Pancreas (tissue), 10 donors: ENCODE measurements around the gene WAC. TPM values are rescaled to one million over a fixed set of nuclear protein-coding genes. Genes with fewer than 3 reads are reported as not detected.

ENCODE experiments used
- ATAC-seq, 4 donors: fragments of 200-7000 bp; cut with Tn5 transposase; one replicate each; pipeline versions ENCODE4 v1.8.0 to v1.9.1; 2020; ENCODE audit warnings: mild to moderate bottlenecking in 4 of 4, moderate library complexity in 4 of 4
- DNase-seq, 6 donors: peaks; one replicate each; pipeline ENCODE4 v3.0.0-alpha.2; 2020
- FAIRE-seq: peaks from 2 replicates; lab custom pipeline; 2012; peaks lifted over from hg19 to GRCh38; lab: Jason Lieb, UNC
- H3K27ac ChIP-seq, 4 donors: fragments of 200-600 bp; sonication (generic); 1 replicate in 3 of 4; 2 replicates in 1 of 4; pipeline versions ENCODE4 v1.5.0 to v1.8.0; 2020
- H3K27me3 ChIP-seq, 4 donors: fragments of 200-600 bp; one replicate each; pipeline ENCODE4 v1.8.0; 2021
- H3K36me3 ChIP-seq, 3 donors: fragments of 200-600 bp; sonication (generic) in 1 of 3; one replicate each; pipeline versions ENCODE4 v1.5.0 to v1.8.0; 2020 to 2021
- H3K4me1 ChIP-seq, 3 donors: fragments of 200-600 bp; one replicate each; pipeline ENCODE4 v1.8.0; 2021
- H3K4me3 ChIP-seq, 4 donors: fragments of 200-600 bp; sonication (generic) in 2 of 4; one replicate each; pipeline versions ENCODE4 v1.5.0 to v1.8.0; 2020 to 2021
- H3K9me3 ChIP-seq, 4 donors: fragments of 200-600 bp; one replicate each; pipeline ENCODE4 v1.8.0; 2021
- CTCF ChIP-seq, 4 donors: fragments of 200-600 bp; sonication (generic) in 3 of 4; IDR thresholded peaks; one replicate each; pipeline versions ENCODE4 v1.5.0 to v1.8.0; 2021; ENCODE audit warnings: antibody characterized with exemption in 4 of 4
- WGBS, 2 donors: extraction: QIAGEN DNeasy Blood & Tissue Kit; methylation state at CpG; one replicate each; pipeline ENCODE4 v1.1.7; 2013; 5-methylcytosine and 5-hydroxymethylcytosine counted together
- intact Hi-C, 3 donors: fragments of 100-400 bp; cut with DNase I; formaldehyde crosslinking; loops; one replicate each; pipeline versions ENCODE4 v1.11.1 to v1.14.2; 2022
- polyA plus RNA-seq, 2 donors: library from polyadenylated mRNA; stranded (reverse); fragments of 200-250 nt; gene quantifications; one replicate each; pipeline ENCODE4 v1.2.3, GENCODE V29; 2013
- total RNA-seq, 6 donors: library from RNA; stranded (reverse); fragmentation: NEBNext Ultra II Directional in 4 of 6; extraction: Animal tissue kit (Norgen Biotek cat#: 25700) in 4 of 6; gene quantifications; one replicate each; pipeline versions ENCODE4 v1.2.1 to v1.2.4, GENCODE V29; 2021 to 2023
- donor health status: healthy with polysubstance abuse.
- donor health status: DM: no; HTN: no; CAD: no; lungs with moderate emphysema.
- donor health status: DM: no; HTN: no; CAD: no.
- donor health status: control.
- donor health status: control.
- donor health status: Bipolar disorder and iron deficiency.
- donor health status: DM: yes; HTN: yes; CAD: no.
- donor health status: DM: no; HTN: no; CAD: no.
- donor health status: DM: no; HTN: no; CAD: no.
- donor health status: DM: yes; HTN: yes; CAD: no.

The WAC gene
- total and polyA plus RNA-seq, 8 donors = 17.4 to 70.5 (median 43.6) TPM

- intact Hi-C loops = loop anchor here in 2 of 3 donors (5.0 to 10.0 kb wide), 2 partner anchors 319 to 636 kb away; no protein-coding TSS in a partner anchor
- H3K9me3 ChIP-seq = no peaks in the 10 kb centered on the region
- peaks cover 0 to 16% (median 3%) of the 10 kb centered on the region in 4 donors for H3K27me3 ChIP-seq
These were observed 135.7 kb downstream of the WAC start for GRCh38 chr10:28668363-28669226.

GRCh38 chr10:28669227-28670173, 136.6 kb downstream of the WAC start:
- FAIRE-seq (no peak), ATAC-seq (peak in 1 of 4 donors; percentile 35)

More at GRCh38 chr10:28668363-28669226, 135.7 kb downstream of the WAC start:
- Histone ChIP-seq H3K36me3 (no peaks in the 10 kb centered on the region), H3K4me3 (peak overlapping the region in 3 of 4 donors; percentile 5 to 34 (median 24)), H3K4me1 (peaks cover 0 to 1% (median 0%) of the 10 kb centered on the region in 3 donors), H3K27ac (no peak overlapping the region)
- DNase-seq (peak in 4 of 6 donors; percentile 26 to 72 (median 50)), ATAC-seq (peak in 3 of 4 donors; percentile 74 to 80 (median 75)), FAIRE-seq (no peak)
- no peak for TF ChIP-seq CTCF (IDR thresholded peaks at IDR 0.05)
- 3% methylated on average over 58 to 59 of the region's 59 CpGs for WGBS, 2 donors

More at GRCh38 chr10:28669227-28670173, 136.6 kb downstream of the WAC start:
- DNase-seq = no peak
- 18 to 20% methylated on average over 21 of the region's 21 CpGs for WGBS, 2 donors
- peak overlapping the region in 2 of 4 donors; percentile 24 to 34 for H3K4me3 ChIP-seq
- peaks cover 0 to 17% (median 3%) of the 10 kb centered on the region in 4 donors for H3K27me3 ChIP-seq
- H3K27ac ChIP-seq = no peak overlapping the region
- no peaks in the 10 kb centered on the region for H3K36me3 ChIP-seq
- no peaks in the 10 kb centered on the region for H3K9me3 ChIP-seq
- no peaks in the 10 kb centered on the region for H3K4me1 ChIP-seq
- intact Hi-C loops = loop anchor here in 2 of 3 donors (5.0 to 10.0 kb wide), 2 partner anchors 318 to 635 kb away; no protein-coding TSS in a partner anchor
- no peak for TF ChIP-seq CTCF (IDR thresholded peaks at IDR 0.05)

Other genes with a start within 250 kb of the WAC start
- 10 to 100 TPM; 13.3 to 21.6 (median 16.0) TPM for gene MPP7, start 230.1 kb upstream of the WAC start, total RNA-seq
- 1 to 10 TPM; 2.8 to 5.0 TPM for gene MPP7, start 230.1 kb upstream of the WAC start, polyA plus RNA-seq
- 1 to 10 TPM; 2.3 to 7.9 (median 3.5) TPM for gene BAMBI, start 144.4 kb downstream of the WAC start, total RNA-seq
- 1 to 10 TPM; 3.7 to 7.6 TPM for gene BAMBI, start 144.4 kb downstream of the WAC start, polyA plus RNA-seq